Measurements from ENCODE around the gene DLG3.

DLG3 gene

GRCh38 chrX:70446380-70447350 lies 2.0 kb downstream of the DLG3 start:
- Histone ChIP-seq H3K4me3 (ENCODE audit: low read depth in 1 of 2, low read length in 2 of 2) (no peak overlapping the region), H3K4me2 (ENCODE audit: insufficient read depth, low read length) (no peak overlapping the region), H3K27me3 (ENCODE audit: insufficient read depth, low read length, poor library complexity) (no peaks in the 10 kb centered on the region), H3K9me3 (ENCODE audit: insufficient read depth, low read length, severe bottlenecking) (no peaks in the 10 kb centered on the region), H3K9ac (ENCODE audit: low read depth, low read length) (no peak overlapping the region), H3K27ac (ENCODE audit: low read length) (no peak overlapping the region), H3K79me2 (ENCODE audit: insufficient read depth, low read length) (no peaks in the 10 kb centered on the region), H3K4me1 (ENCODE audit: insufficient read depth, low read length) (no peaks in the 10 kb centered on the region), H4K20me1 (ENCODE audit: insufficient read depth, low read length) (no peaks in the 10 kb centered on the region), H2AFZ (ENCODE audit: low read depth, low read length) (no peak overlapping the region), H3K36me3 (ENCODE audit: insufficient read depth, low read length) (no peaks in the 10 kb centered on the region)
- ATAC-seq (ENCODE audit: insufficient read depth, low read depth) (no peak), DNase-seq (no peak)
- TF ChIP-seq EZH2 (IDR thresholded peaks at IDR 0.05; ENCODE audit: borderline replicate concordance, low read depth, low read length, severe bottlenecking) (no peak), CTCF (IDR thresholded peaks at IDR 0.05; ENCODE audit: borderline replicate concordance, extremely low read depth, low read length, poor library complexity, severe bottlenecking) (no peak)

GRCh38 chrX:70449457-70449966 lies 4.9 kb downstream of the DLG3 start:
- no peak overlapping the region for H3K27ac ChIP-seq (ENCODE audit: low read length)
- H3K27me3 ChIP-seq (ENCODE audit: insufficient read depth, low read length, poor library complexity): no peaks in the 10 kb centered on the region
- no peaks in the 10 kb centered on the region for H4K20me1 ChIP-seq (ENCODE audit: insufficient read depth, low read length)
- DNase-seq (no peak), ATAC-seq (ENCODE audit: insufficient read depth, low read depth) (no peak)
- no peaks in the 10 kb centered on the region for H3K36me3 ChIP-seq (ENCODE audit: insufficient read depth, low read length)
- no peaks in the 10 kb centered on the region for H3K4me1 ChIP-seq (ENCODE audit: insufficient read depth, low read length)
- no peak overlapping the region for H3K9ac ChIP-seq (ENCODE audit: low read depth, low read length)
- H3K4me2 ChIP-seq (ENCODE audit: insufficient read depth, low read length): no peak overlapping the region
- H3K9me3 ChIP-seq (ENCODE audit: insufficient read depth, low read length, severe bottlenecking): no peaks in the 10 kb centered on the region
- H3K79me2 ChIP-seq (ENCODE audit: insufficient read depth, low read length): no peaks in the 10 kb centered on the region
- H3K4me3 ChIP-seq (ENCODE audit: low read depth in 1 of 2, low read length in 2 of 2): no peak overlapping the region
- no peak for TF ChIP-seq CTCF (IDR thresholded peaks at IDR 0.05; ENCODE audit: borderline replicate concordance, extremely low read depth, low read length, poor library complexity, severe bottlenecking)
- no peak for TF ChIP-seq EZH2 (IDR thresholded peaks at IDR 0.05; ENCODE audit: borderline replicate concordance, low read depth, low read length, severe bottlenecking)
- no peak overlapping the region for H2AFZ ChIP-seq (ENCODE audit: low read depth, low read length)

- TF ChIP-seq EZH2 (IDR thresholded peaks at IDR 0.05; ENCODE audit: borderline replicate concordance, low read depth, low read length, severe bottlenecking) (no peak), CTCF (IDR thresholded peaks at IDR 0.05; ENCODE audit: borderline replicate concordance, extremely low read depth, low read length, poor library complexity, severe bottlenecking) (peak; percentile 27)
- Histone ChIP-seq H4K20me1 (ENCODE audit: insufficient read depth, low read length) (no peaks in the 10 kb centered on the region), H3K79me2 (ENCODE audit: insufficient read depth, low read length) (no peaks in the 10 kb centered on the region), H3K4me3 (ENCODE audit: low read depth in 1 of 2, low read length in 2 of 2) (no peak overlapping the region), H3K27ac (ENCODE audit: low read length) (no peak overlapping the region), H3K4me2 (ENCODE audit: insufficient read depth, low read length) (no peak overlapping the region), H3K36me3 (ENCODE audit: insufficient read depth, low read length) (no peaks in the 10 kb centered on the region), H3K9me3 (ENCODE audit: insufficient read depth, low read length, severe bottlenecking) (no peaks in the 10 kb centered on the region), H3K27me3 (ENCODE audit: insufficient read depth, low read length, poor library complexity) (no peaks in the 10 kb centered on the region), H3K4me1 (ENCODE audit: insufficient read depth, low read length) (no peaks in the 10 kb centered on the region), H3K9ac (ENCODE audit: low read depth, low read length) (no peak overlapping the region), H2AFZ (ENCODE audit: low read depth, low read length) (no peak overlapping the region)
- no peak for DNase-seq
- no peak for ATAC-seq (ENCODE audit: insufficient read depth, low read depth)
Observed at GRCh38 chrX:70452143-70452733, 7.6 kb downstream of the DLG3 start.
